HEK293 (cell line): ENCODE measurements around the gene NACA2.

ENCODE experiments used
- CTCF ChIA-PET: fragments of 350-600 bp; formaldehyde crosslinking; extraction: SDS; loops from one replicate; lab custom pipeline; 2021; ENCODE audit warnings: antibody characterized with exemption; lab: Yijun Ruan, JAX
- POLR2A ChIA-PET: fragments of 300-600 bp; formaldehyde crosslinking; extraction: SDS; loops from one replicate; lab custom pipeline; 2020; ENCODE audit warnings: antibody characterized with exemption, inconsistent platforms; lab: Yijun Ruan, JAX
- H3K27ac ChIP-seq: fragments of 200-500 bp; sonication (Bioruptor generic); 2 replicates; pipeline ENCODE4 v1.5.1; 2014; ENCODE audit warnings: low read depth, low read length, control low read depth, inconsistent platforms; ENCODE audit errors: extremely low read depth
- H3K36me3 ChIP-seq, 2 experiments: fragments of 200-500 bp in 1 of 2; sonication (Bioruptor generic) in 1 of 2; 1 replicate in 1 of 2; 2 replicates in 1 of 2; pipeline ENCODE4 v1.5.1; 2014 to 2017; ENCODE audit warnings: inconsistent platforms in 2 of 2, low read length in 2 of 2; ENCODE audit not compliant: control insufficient read depth in 2 of 2, insufficient read depth in 1 of 2
- H3K4me1 ChIP-seq: fragments of 200-500 bp; sonication (Bioruptor generic); 2 replicates; pipeline ENCODE4 v1.5.1; 2014; ENCODE audit warnings: mild to moderate bottlenecking, low read length, inconsistent platforms; ENCODE audit not compliant: control insufficient read depth, insufficient read depth
- H3K4me3 ChIP-seq: 2 replicates; pipeline ENCODE4 v1.5.1; 2011; ENCODE audit warnings: low read depth, mild to moderate bottlenecking, control low read depth, low read length, moderate library complexity
- H3K9me3 ChIP-seq: fragments of 200-500 bp; sonication (Bioruptor generic); 2 replicates; pipeline ENCODE4 v1.5.1; 2014; ENCODE audit warnings: low read depth, low read length, inconsistent platforms; ENCODE audit not compliant: control insufficient read depth, insufficient read depth
- GLI2 ChIP-seq: fragments of 450-650 bp; formaldehyde crosslinking; IDR thresholded peaks from 2 replicates; pipeline ENCODE4; 2017; ENCODE audit warnings: missing biosample characterization, missing genetic modification characterization, low read depth, borderline replicate concordance
- HIC1 ChIP-seq: fragments of 450-650 bp; formaldehyde crosslinking; IDR thresholded peaks from 2 replicates; pipeline ENCODE4 v1.5.1; 2016; ENCODE audit warnings: missing biosample characterization, missing genetic modification characterization
- HOXD13 ChIP-seq: sonication (generic); formaldehyde crosslinking; IDR thresholded peaks from 2 replicates; pipeline ENCODE4 v1.8.0; 2022; ENCODE audit warnings: missing genetic modification reagents, borderline replicate concordance
- OSR2 ChIP-seq: fragments of 450-650 bp; formaldehyde crosslinking; IDR thresholded peaks from 2 replicates; pipeline ENCODE4 v1.5.1; 2016; ENCODE audit warnings: missing biosample characterization, missing genetic modification characterization
- SCRT1 ChIP-seq: fragments of 450-650 bp; formaldehyde crosslinking; IDR thresholded peaks from 2 replicates; pipeline ENCODE4 v1.5.1; 2016; ENCODE audit warnings: missing biosample characterization, missing genetic modification characterization, borderline replicate concordance
- SP2 ChIP-seq: fragments of 450-650 bp; formaldehyde crosslinking; IDR thresholded peaks from 2 replicates; pipeline ENCODE4 v1.5.1; 2016; ENCODE audit warnings: missing biosample characterization, missing genetic modification characterization
- ZBTB44 ChIP-seq: fragments of 450-650 bp; IDR thresholded peaks from 2 replicates; pipeline ENCODE4 v1.5.1; 2018; ENCODE audit warnings: missing biosample characterization, mild to moderate bottlenecking, missing genetic modification characterization
- ZBTB48 ChIP-seq: fragments of 450-650 bp; formaldehyde crosslinking; IDR thresholded peaks from 2 replicates; pipeline ENCODE4 v1.5.1; 2016; ENCODE audit warnings: missing biosample characterization, missing genetic modification characterization
- ZNF155 ChIP-seq: fragments of 450-650 bp; formaldehyde crosslinking; IDR thresholded peaks from 2 replicates; pipeline ENCODE4 v1.5.1; 2016; ENCODE audit warnings: missing biosample characterization, missing genetic modification characterization
- ZNF175 ChIP-seq: fragments of 450-650 bp; formaldehyde crosslinking; IDR thresholded peaks from 2 replicates; pipeline ENCODE4 v1.5.1; 2016; ENCODE audit warnings: missing biosample characterization, missing genetic modification characterization
- ZNF18 ChIP-seq: fragments of 450-650 bp; formaldehyde crosslinking; IDR thresholded peaks from 2 replicates; pipeline ENCODE4 v1.5.1; 2016; ENCODE audit warnings: missing biosample characterization, missing genetic modification characterization
- ZNF184 ChIP-seq: fragments of 450-650 bp; IDR thresholded peaks from 2 replicates; pipeline ENCODE4 v1.5.1; 2018; ENCODE audit warnings: missing biosample characterization, mild to moderate bottlenecking, missing genetic modification characterization
- ZNF202 ChIP-seq: fragments of 450-650 bp; formaldehyde crosslinking; IDR thresholded peaks from 2 replicates; pipeline ENCODE4 v1.5.1; 2016; ENCODE audit warnings: missing biosample characterization, missing genetic modification characterization, borderline replicate concordance
- ZNF302 ChIP-seq: fragments of 450-650 bp; formaldehyde crosslinking; IDR thresholded peaks from 2 replicates; pipeline ENCODE4 v1.5.1; 2016; ENCODE audit warnings: missing biosample characterization, missing genetic modification characterization, low read depth
- ZNF341 ChIP-seq: fragments of 450-650 bp; formaldehyde crosslinking; IDR thresholded peaks from 2 replicates; pipeline ENCODE4; 2016; ENCODE audit warnings: low read depth, missing biosample characterization, missing genetic modification characterization
- ZNF354C ChIP-seq: fragments of 450-650 bp; formaldehyde crosslinking; IDR thresholded peaks from 2 replicates; pipeline ENCODE4 v1.5.1; 2016; ENCODE audit warnings: missing biosample characterization, missing genetic modification characterization, low read depth, borderline replicate concordance
- ZNF513 ChIP-seq: fragments of 450-650 bp; IDR thresholded peaks from 2 replicates; pipeline ENCODE4 v1.5.1; 2018; ENCODE audit warnings: missing biosample characterization, missing genetic modification characterization
- ZNF645 ChIP-seq: fragments of 450-650 bp; formaldehyde crosslinking; IDR thresholded peaks from 2 replicates; pipeline ENCODE4; 2016; ENCODE audit warnings: missing biosample characterization, missing genetic modification characterization
- ZNF76 ChIP-seq: fragments of 450-650 bp; formaldehyde crosslinking; IDR thresholded peaks from 2 replicates; pipeline ENCODE4; 2016; ENCODE audit warnings: low read depth, missing biosample characterization, missing genetic modification characterization, borderline replicate concordance
- ZNF792 ChIP-seq: fragments of 450-650 bp; formaldehyde crosslinking; IDR thresholded peaks from 2 replicates; pipeline ENCODE4 v1.5.1; 2016; ENCODE audit warnings: missing biosample characterization, missing genetic modification characterization

NACA2 gene

GRCh38 chr17:61617330-61617729 is 26.3 kb upstream of the NACA2 start:
- Histone ChIP-seq H3K9me3 (no peaks in the 10 kb centered on the region), H3K4me3 (no peak overlapping the region), H3K36me3 (no peaks in the 10 kb centered on the region), H3K27ac (no peak overlapping the region), H3K4me1 (no peaks in the 10 kb centered on the region)
- POLR2A ChIA-PET: no interaction called here
- CTCF ChIA-PET: interaction anchor here (0.9 to 1.0 kb wide), 2 partner anchors 34 to 205 kb away, joined by 3 to 5 read pairs; no protein-coding TSS in a partner anchor
- TF ChIP-seq ZNF354C (tag by site-specific recombination): no peak
- no peak for TF ChIP-seq HOXD13
- TF ChIP-seq ZNF645 (tag by site-specific recombination): no peak
- no peak for TF ChIP-seq ZNF513
- TF ChIP-seq SP2 (tag by site-specific recombination): no peak
- no peak for TF ChIP-seq ZBTB48 (tag by site-specific recombination)
- TF ChIP-seq ZNF341: no peak

GRCh38 chr17:61616783-61617182 is 25.8 kb upstream of the NACA2 start:
- Histone ChIP-seq H3K4me1 (no peaks in the 10 kb centered on the region), H3K36me3 (no peaks in the 10 kb centered on the region), H3K9me3 (no peaks in the 10 kb centered on the region), H3K4me3 (no peak overlapping the region), H3K27ac (no peak overlapping the region)
- TF ChIP-seq ZBTB44 (tag by site-specific recombination): no peak
- POLR2A ChIA-PET: no interaction called here
- CTCF ChIA-PET: interaction anchor here (0.9 to 1.0 kb wide), 2 partner anchors 33 to 204 kb away, joined by 3 to 5 read pairs; no protein-coding TSS in a partner anchor

GRCh38 chr17:61614219-61614618 is 23.2 kb upstream of the NACA2 start:
- H3K4me3 ChIP-seq: no peak overlapping the region
- H3K4me1 ChIP-seq: no peaks in the 10 kb centered on the region
- H3K27ac ChIP-seq: no peak overlapping the region
- ChIA-PET POLR2A (no interaction called here), CTCF (interaction anchor here (0.6 kb wide), 1 partner anchor 91 kb away, joined by 3 read pairs; no protein-coding TSS in a partner anchor)
- no peaks in the 10 kb centered on the region for H3K9me3 ChIP-seq
- no peak for TF ChIP-seq ZNF202
- no peak for TF ChIP-seq ZNF155
- TF ChIP-seq HIC1 (tag by site-specific recombination): no peak
- no peak for TF ChIP-seq ZNF18
- TF ChIP-seq ZNF175 (tag by site-specific recombination): no peak
- no peak for TF ChIP-seq OSR2
- no peak for TF ChIP-seq ZNF76 (tag by site-specific recombination)
- no peak for TF ChIP-seq ZNF302 (tag by site-specific recombination)
- TF ChIP-seq GLI2: no peak
- TF ChIP-seq ZNF792 (tag by site-specific recombination): no peak
- no peak for TF ChIP-seq SCRT1 (tag by site-specific recombination)
- TF ChIP-seq ZNF184 (tag by site-specific recombination): no peak
- no peaks in the 10 kb centered on the region for H3K36me3 ChIP-seq
